IMR-90 (cell line): Measurements from ENCODE around the gene SLC22A2. TPM values are rescaled to one million over a fixed set of nuclear protein-coding genes. Genes with fewer than 3 reads are reported as not detected.

Experiments
- ATAC-seq: fragments of 200-7000 bp; cut with Tn5 transposase; 2 replicates; pipeline ENCODE4 v1.9.1; 2020; ENCODE audit warnings: low read depth, mild to moderate bottlenecking, moderate library complexity
- BruUV-seq: library from RNA; stranded (reverse); fragments of 400-500 nt; replicated peaks from 2 replicates; lab custom pipeline; 2021; lab: Mats Ljungman, UMichigan
- CTCF ChIA-PET: fragments of 300-600 bp; formaldehyde crosslinking; extraction: SDS; loops from one replicate; lab custom pipeline; 2021; ENCODE audit warnings: antibody characterized with exemption; lab: Yijun Ruan, JAX
- POLR2A ChIA-PET: fragments of 300-600 bp; sonication (Branson Sonifier 250); formaldehyde crosslinking; loops from one replicate; lab custom pipeline; 2022; ENCODE audit warnings: antibody characterized with exemption; ENCODE audit not compliant: unreplicated experiment; lab: Charles Lee
- DNase-seq: peaks from one replicate; pipeline ENCODE4 v3.0.0; 2013
- H2AFZ ChIP-seq: replicated peaks from 2 replicates; pipeline ENCODE3; 2013; ENCODE audit warnings: low read length, mild to moderate bottlenecking; ENCODE audit not compliant: poor library complexity
- H2AK5ac ChIP-seq: 2 replicates; pipeline ENCODE4 v1.6.1; 2013; ENCODE audit warnings: low read depth, low read length, inconsistent platforms
- H2AK9ac ChIP-seq: replicated peaks from 2 replicates; pipeline ENCODE3; 2013; ENCODE audit warnings: mild to moderate bottlenecking, low read depth, low read length, moderate library complexity; ENCODE audit not compliant: poor library complexity
- H2BK120ac ChIP-seq: 2 replicates; pipeline ENCODE4 v1.6.1; 2013; ENCODE audit warnings: low read depth, low read length, inconsistent platforms
- H2BK15ac ChIP-seq: 3 replicates; pipeline ENCODE4 v1.6.1; 2013; ENCODE audit warnings: low read depth, low read length, inconsistent platforms
- H2BK20ac ChIP-seq: 2 replicates; pipeline ENCODE4 v1.6.1; 2013; ENCODE audit warnings: low read depth, mild to moderate bottlenecking, inconsistent platforms, low read length, moderate library complexity
- H2BK5ac ChIP-seq: 2 replicates; pipeline ENCODE4 v1.6.1; 2013; ENCODE audit warnings: mild to moderate bottlenecking, low read depth, low read length, inconsistent platforms; ENCODE audit not compliant: poor library complexity, severe bottlenecking
- H3K14ac ChIP-seq: replicated peaks from 2 replicates; pipeline ENCODE4 v1.6.1; 2013; ENCODE audit warnings: low read depth, low read length, inconsistent platforms
- H3K18ac ChIP-seq: 2 replicates; pipeline ENCODE4 v1.6.1; 2013; ENCODE audit warnings: low read depth, low read length, control low read depth
- H3K23ac ChIP-seq: 2 replicates; pipeline ENCODE4 v1.6.1; 2013; ENCODE audit warnings: low read depth, low read length, inconsistent platforms
- H3K27ac ChIP-seq: 2 replicates; pipeline ENCODE4 v1.5.1; 2013; ENCODE audit warnings: mild to moderate bottlenecking, control low read depth, low read length; ENCODE audit not compliant: insufficient read depth
- H3K27me3 ChIP-seq: 2 replicates; pipeline ENCODE4 v1.6.1; 2013; ENCODE audit warnings: low read length; ENCODE audit not compliant: control insufficient read depth, insufficient read depth
- H3K36me3 ChIP-seq: 2 replicates; pipeline ENCODE4 v1.6.1; 2013; ENCODE audit warnings: low read length, mixed read lengths; ENCODE audit not compliant: control insufficient read depth, insufficient read depth
- H3K4ac ChIP-seq: 2 replicates; pipeline ENCODE4 v1.6.1; 2013; ENCODE audit warnings: low read depth, low read length, inconsistent platforms
- H3K4me1 ChIP-seq: 2 replicates; pipeline ENCODE4 v1.6.1; 2013; ENCODE audit warnings: low read length, mixed read lengths; ENCODE audit not compliant: control insufficient read depth, insufficient read depth
- H3K4me2 ChIP-seq: 2 replicates; pipeline ENCODE4 v1.6.1; 2013; ENCODE audit warnings: low read depth, mild to moderate bottlenecking, control low read depth, low read length, moderate library complexity
- H3K4me3 ChIP-seq: 2 replicates; pipeline ENCODE4 v1.5.1; 2013; ENCODE audit warnings: low read depth, mild to moderate bottlenecking, control low read depth, low read length, moderate library complexity; ENCODE audit not compliant: insufficient read depth
- H3K56ac ChIP-seq: 2 replicates; pipeline ENCODE4 v1.6.1; 2013; ENCODE audit warnings: low read length, inconsistent platforms; ENCODE audit not compliant: insufficient read depth; ENCODE audit errors: extremely low read depth
- H3K79me1 ChIP-seq, 2 experiments: 2 replicates each; pipeline ENCODE4 v1.6.1; 2013; ENCODE audit warnings: low read length in 2 of 2, inconsistent platforms in 1 of 2, low read depth in 1 of 2
- H3K9ac ChIP-seq: 2 replicates; pipeline ENCODE4 v1.6.1; 2013; ENCODE audit warnings: low read depth, low read length, control low read depth
- H3K9me1 ChIP-seq: 2 replicates; pipeline ENCODE4 v1.6.1; 2013; ENCODE audit warnings: low read length, inconsistent platforms; ENCODE audit not compliant: insufficient read depth
- H3K9me3 ChIP-seq: 2 replicates; pipeline ENCODE4 v1.6.1; 2013; ENCODE audit warnings: low read length; ENCODE audit not compliant: control insufficient read depth, insufficient read depth
- H4K20me1 ChIP-seq: 2 replicates; pipeline ENCODE4 v1.6.1; 2013; ENCODE audit warnings: low read length, inconsistent platforms; ENCODE audit not compliant: insufficient read depth
- H4K5ac ChIP-seq: 2 replicates; pipeline ENCODE4 v1.6.1; 2013; ENCODE audit warnings: mild to moderate bottlenecking, low read depth, low read length, control low read depth
- H4K8ac ChIP-seq, 2 experiments: 2 replicates each; pipeline ENCODE4 v1.6.1; 2013; ENCODE audit warnings: low read depth in 2 of 2, low read length in 2 of 2, control low read depth in 1 of 2, inconsistent platforms in 1 of 2
- H4K91ac ChIP-seq: 2 replicates; pipeline ENCODE4 v1.6.1; 2013; ENCODE audit warnings: low read depth, low read length, inconsistent platforms; ENCODE audit not compliant: insufficient read depth
- CEBPB ChIP-seq: IDR thresholded peaks from 2 replicates; pipeline ENCODE4 v1.6.1; 2012; ENCODE audit warnings: low read depth, low read length, improper control_type of control experiment
- RFX5 ChIP-seq: IDR thresholded peaks from 2 replicates; pipeline ENCODE4 v1.8.0; 2012; ENCODE audit warnings: low read depth, mild to moderate bottlenecking, low read length, moderate library complexity
- WGBS, 2 experiments: methylation state at CpG; one replicate each; pipeline versions ENCODE4 v1.1.5 to v1.1.7; 2013; ENCODE audit warnings: missing lambda C conversion rate in 2 of 2; ENCODE audit not compliant: insufficient read length in 1 of 2; ENCODE audit errors: extremely low coverage in 2 of 2; 5-methylcytosine and 5-hydroxymethylcytosine counted together
- dilution Hi-C: fragments of 300-500 bp; cut with HindIII; formaldehyde crosslinking; loops from one replicate; pipeline ENCODE4 v1.14.3; 2018; ENCODE audit warnings: low sequenced_read_pairs; ENCODE audit not compliant: unreplicated experiment
- in situ Hi-C: fragments of 300-500 bp; cut with MboI; formaldehyde crosslinking; loops from 3 replicates; pipeline ENCODE4 v1.14.3; 2019; ENCODE audit warnings: low sequenced_read_pairs, inconsistent platforms, mixed read lengths
- intact Hi-C: fragments of 100-400 bp; cut with micrococcal nuclease; formaldehyde crosslinking; loops from 2 replicates; pipeline ENCODE4 v1.10.0; 2022
- polyA plus RNA-seq, 3 experiments: library from polyadenylated mRNA; depleted of rRNA; stranded (reverse); fragments of >200 nt; gene quantifications; 2 replicates each; pipeline ENCODE4 v1.2.3, GENCODE V29; 2012; ENCODE audit warnings: low replicate concordance in 1 of 3
- total RNA-seq: library from RNA; depleted of rRNA; stranded (reverse); fragments of >200 nt; gene quantifications from 2 replicates; pipeline ENCODE4 v1.2.3, GENCODE V29; 2012

Gene SLC22A2
- total and polyA plus RNA-seq, 2 of the 4 experiments (the other 2 are of a cell fraction): not detected

DNA sequence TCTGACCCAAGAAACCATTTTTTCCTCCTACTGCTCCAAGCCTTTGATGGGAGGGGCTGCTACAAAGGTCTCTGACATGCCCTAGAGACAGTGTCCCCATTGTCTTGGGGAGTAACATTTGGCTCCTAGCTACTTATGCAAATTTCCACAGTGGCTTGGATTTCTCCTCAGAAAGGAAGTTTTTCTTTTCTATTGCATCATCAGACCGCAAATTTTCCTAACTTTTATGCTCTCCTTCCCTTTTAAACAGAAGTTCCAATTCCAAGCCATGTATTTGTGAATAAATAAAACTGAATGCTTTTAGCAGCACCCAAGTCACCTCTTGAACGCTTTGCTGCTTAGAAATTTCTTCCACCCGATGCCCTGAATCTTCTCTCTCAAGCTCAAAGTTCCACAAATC lies 51.0 kb downstream of the SLC22A2 start:
- POLR2A ChIA-PET: no interaction called here
- no CpG with 5 or more reads among the region's 3 CpGs for whole genome bisulfite sequencing, 2 experiments

More for the DNA sequence above, 51.0 kb downstream of the SLC22A2 start:
- no peak overlapping the region for H3K4me3 ChIP-seq
- no peak overlapping the region for H3K23ac ChIP-seq
- CTCF ChIA-PET: no interaction called here
- no peak for DNase-seq
- no peak overlapping the region for H2BK5ac ChIP-seq
- H3K27ac ChIP-seq: no peak overlapping the region
- no peak overlapping the region for H4K5ac ChIP-seq
- H2BK20ac ChIP-seq: no peak overlapping the region
- H3K18ac ChIP-seq: no peak overlapping the region
- H4K8ac ChIP-seq: no peak overlapping the region
- H2AK9ac ChIP-seq: no peak overlapping the region
- H3K79me1 ChIP-seq: no peaks in the 10 kb centered on the region
- H2AK5ac ChIP-seq: no peak overlapping the region
- dilution Hi-C loops: no loop called here
- H4K20me1 ChIP-seq: no peaks in the 10 kb centered on the region
- no TSS peak for BruUV-seq
- no peak overlapping the region for H2AFZ ChIP-seq
- no peaks in the 10 kb centered on the region for H3K9me1 ChIP-seq
- no peak overlapping the region for H3K14ac ChIP-seq
- H3K9ac ChIP-seq: no peak overlapping the region
- no peak overlapping the region for H3K56ac ChIP-seq
- intact Hi-C loops: no loop called here
- no peaks in the 10 kb centered on the region for H3K4me1 ChIP-seq
- peak; percentile 12; the same call in 1 of the 2 replicates for TF ChIP-seq CEBPB
- TF ChIP-seq RFX5: no peak
- no peak overlapping the region for H2BK15ac ChIP-seq
- in situ Hi-C loops: no loop called here
- H3K9me3 ChIP-seq: no peaks in the 10 kb centered on the region; the same call in 1 of the 2 replicates
- H3K4ac ChIP-seq: no peak overlapping the region
- ATAC-seq: no peak
- H3K36me3 ChIP-seq: no peaks in the 10 kb centered on the region
- H2BK120ac ChIP-seq: no peak overlapping the region
- no peaks in the 10 kb centered on the region for H3K27me3 ChIP-seq
- no peak overlapping the region for H3K4me2 ChIP-seq
- no peak overlapping the region for H4K91ac ChIP-seq
